Measurements from ENCODE around the gene ALPG. TPM values are rescaled to one million over a fixed set of nuclear protein-coding genes. Genes with fewer than 3 reads are reported as not detected.
"Not testable (repeated sequence)": the region's sequence is repeated elsewhere in the genome, so short reads cannot be mapped to it uniquely, and the experiment has no call there.

ALPG gene
- total and polyA plus RNA-seq, 2 donors (not counting 1 experiment from before 2014, with no cell fraction given) = not detected

DNA sequence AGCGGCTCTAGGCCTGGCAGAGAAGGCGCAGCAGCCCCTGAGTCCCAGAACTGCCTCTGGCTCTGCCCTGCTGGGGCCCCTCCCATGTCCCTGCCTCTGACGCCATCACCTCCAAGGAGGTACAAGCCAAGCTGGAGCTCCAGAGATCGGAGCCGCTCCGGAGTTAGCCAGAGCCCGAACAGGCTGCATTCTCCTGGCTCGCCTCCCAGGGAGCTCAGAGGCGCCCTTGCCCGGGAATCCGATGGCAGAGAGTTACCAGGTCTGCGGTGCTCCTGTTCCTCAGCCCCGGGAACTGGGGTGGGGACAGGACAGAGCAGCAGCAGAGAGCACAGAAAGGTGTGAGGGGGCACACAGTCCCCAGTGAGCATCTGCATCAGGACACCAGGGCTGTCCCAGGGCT is 36.4 kb downstream of the ALPG start:
- H3K9me3 ChIP-seq (ENCODE audit: control extremely low read depth in 1 of 3, control insufficient read depth in 2 of 3, insufficient read depth in 1 of 3, low read length in 2 of 3); H3K4me1 Mint-ChIP-seq; H3K4me3 Mint-ChIP-seq; CTCF ChIA-PET; H4K20me1 ChIP-seq (ENCODE audit: control insufficient read depth, insufficient read depth, low read length, poor library complexity, severe bottlenecking); H3K4me3 ChIP-seq (ENCODE audit: control extremely low read depth in 1 of 5, extremely low read depth in 1 of 5, insufficient read depth in 1 of 5, low read depth in 2 of 5, low read length in 4 of 5); ATAC-seq (ENCODE audit: low read depth); POLR2A ChIA-PET; H3K9me3 Mint-ChIP-seq (ENCODE audit: insufficient read depth); H3K4me2 ChIP-seq (replicated peaks; ENCODE audit: low read depth, low read length, poor library complexity, severe bottlenecking); H3K4me1 ChIP-seq (ENCODE audit: control insufficient read depth in 2 of 2, insufficient read depth in 2 of 2, low read length in 2 of 2); H3K27me3 ChIP-seq (replicated peaks in 1 of 4; ENCODE audit: control extremely low read depth in 1 of 4, control insufficient read depth in 3 of 4, insufficient read depth in 4 of 4, low read length in 3 of 4); H3K27ac ChIP-seq (ENCODE audit: low read length in 2 of 2); H2AFZ ChIP-seq (ENCODE audit: insufficient read depth, low read depth, low read length, poor library complexity, severe bottlenecking); H3K27me3 Mint-ChIP-seq; H3K9ac ChIP-seq (ENCODE audit: low read length); DNase-seq; H3K27ac Mint-ChIP-seq; H3K36me3 ChIP-seq (replicated peaks in 1 of 2; ENCODE audit: control extremely low read depth in 1 of 2, control insufficient read depth in 1 of 2, extremely low read depth in 1 of 2, insufficient read depth in 2 of 2, low read length in 1 of 2); H3K79me2 ChIP-seq (ENCODE audit: control insufficient read depth, insufficient read depth, low read length); intact Hi-C loops (cut with micrococcal nuclease): not testable (repeated sequence)
- 95% methylated on average over 3 of the region's 13 CpGs for WGBS (ENCODE audit: insufficient coverage)

- H3K4me2 ChIP-seq (replicated peaks; ENCODE audit: low read depth, low read length, poor library complexity, severe bottlenecking); H3K9me3 Mint-ChIP-seq (ENCODE audit: insufficient read depth); DNase-seq; H3K79me2 ChIP-seq (ENCODE audit: control insufficient read depth, insufficient read depth, low read length); H3K27ac Mint-ChIP-seq; H3K4me1 Mint-ChIP-seq; H3K4me3 Mint-ChIP-seq; H4K20me1 ChIP-seq (ENCODE audit: control insufficient read depth, insufficient read depth, low read length, poor library complexity, severe bottlenecking); H3K27ac ChIP-seq (ENCODE audit: low read length in 2 of 2); H3K27me3 ChIP-seq (replicated peaks in 1 of 4; ENCODE audit: control extremely low read depth in 1 of 4, control insufficient read depth in 3 of 4, insufficient read depth in 4 of 4, low read length in 3 of 4); POLR2A ChIA-PET; H3K36me3 ChIP-seq (replicated peaks in 1 of 2; ENCODE audit: control extremely low read depth in 1 of 2, control insufficient read depth in 1 of 2, extremely low read depth in 1 of 2, insufficient read depth in 2 of 2, low read length in 1 of 2); H3K4me3 ChIP-seq (ENCODE audit: control extremely low read depth in 1 of 5, extremely low read depth in 1 of 5, insufficient read depth in 1 of 5, low read depth in 2 of 5, low read length in 4 of 5); H3K4me1 ChIP-seq (ENCODE audit: control insufficient read depth in 2 of 2, insufficient read depth in 2 of 2, low read length in 2 of 2); H3K9me3 ChIP-seq (ENCODE audit: control extremely low read depth in 1 of 3, control insufficient read depth in 2 of 3, insufficient read depth in 1 of 3, low read length in 2 of 3); H2AFZ ChIP-seq (ENCODE audit: insufficient read depth, low read depth, low read length, poor library complexity, severe bottlenecking); H3K27me3 Mint-ChIP-seq; ATAC-seq (ENCODE audit: low read depth); intact Hi-C loops (cut with micrococcal nuclease); H3K9ac ChIP-seq (ENCODE audit: low read length): not testable (repeated sequence)
- WGBS (ENCODE audit: insufficient coverage) = 84% methylated on average over 13 of the region's 21 CpGs
- CTCF ChIA-PET = interaction anchor here (0.8 to 1.1 kb wide), 2 partner anchors 14 to 537 kb away, joined by 3 to 5 read pairs; no protein-coding TSS in a partner anchor
These were observed 37.2 kb downstream of the ALPG start for GRCh38 chr2:232443669-232444408.
